ENCODE results near the gene MEAF6. TPM values are rescaled to one million over a fixed set of nuclear protein-coding genes. Genes with fewer than 3 reads are reported as not detected.
"Not testable (repeated sequence)": the region's sequence is repeated elsewhere in the genome, so short reads cannot be mapped to it uniquely, and the experiment has no call there.

Gene MEAF6
- total and polyA plus RNA-seq, 3 experiments from 2014 or later: 102 to 163 (median 113) TPM

DNA sequence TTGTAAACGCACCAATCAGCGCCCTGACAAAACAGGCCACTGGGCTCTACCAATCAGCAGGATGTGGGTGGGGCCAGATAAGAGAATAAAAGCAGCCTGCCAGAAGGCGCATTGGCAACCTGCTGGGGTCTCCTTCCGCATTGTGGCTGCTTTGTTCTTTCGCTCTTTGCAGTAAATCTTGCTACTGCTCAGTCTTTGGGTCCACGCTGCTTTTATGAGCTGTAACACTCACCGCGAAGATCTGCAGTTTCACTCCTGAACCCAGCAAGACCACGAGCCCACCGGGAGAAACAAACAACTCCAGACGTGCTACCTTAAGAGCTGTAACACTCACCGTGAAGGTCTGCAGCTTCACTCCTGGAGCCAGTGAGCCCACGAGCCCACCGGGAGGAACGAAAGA lies 4.4 kb upstream of the MEAF6 start:
- H3K36me3 ChIP-seq (ENCODE audit: insufficient read depth, low read length); H3K27ac ChIP-seq (ENCODE audit: low read depth, low read length); H3K9me3 Mint-ChIP-seq; H3K4me1 ChIP-seq (ENCODE audit: insufficient read depth, low read length); H3K27me3 ChIP-seq (ENCODE audit: insufficient read depth, low read length, poor library complexity, severe bottlenecking); H3K27me3 Mint-ChIP-seq; POLR2A ChIA-PET; H3K9me3 ChIP-seq (ENCODE audit: low read length): not testable (repeated sequence)
- Mint-ChIP-seq H3K4me3 (peak overlapping the region; percentile 92 to 98 (median 95)), H3K36me3 (peaks cover 0 to 12% (median 6%) of the 10 kb centered on the region in 3 donors), H3K4me1 (peaks cover 32 to 46% (median 43%) of the 10 kb centered on the region in 3 donors), H3K27ac (peak overlapping the region; percentile 69 to 95 (median 92))
- peak overlapping the region; percentile 43 for H3K4me3 ChIP-seq (ENCODE audit: low read length)
- CTCF ChIA-PET: interaction anchor here (0.9 to 1.5 kb wide), 3 partner anchors 9 to 64 kb away, joined by 3 to 4 read pairs (median 3); no protein-coding TSS in a partner anchor
- DNase-seq: peak; percentile 42 to 79 (median 69)

GRCh38 chr1:37518241-37518640 lies 3.7 kb upstream of the MEAF6 start:
- H3K27me3 ChIP-seq (ENCODE audit: insufficient read depth, low read length, poor library complexity, severe bottlenecking); DNase-seq; H3K27me3 Mint-ChIP-seq; H3K9me3 ChIP-seq (ENCODE audit: low read length); H3K9me3 Mint-ChIP-seq; H3K36me3 ChIP-seq (ENCODE audit: insufficient read depth, low read length); POLR2A ChIA-PET; H3K27ac ChIP-seq (ENCODE audit: low read depth, low read length); H3K4me3 ChIP-seq (ENCODE audit: low read length): not testable (repeated sequence)
- Mint-ChIP-seq H3K27ac (peak overlapping the region in 1 of 8 donors; percentile 69), H3K4me3 (peak overlapping the region in 1 of 7 donors; percentile 97), H3K36me3 (peaks cover 0 to 18% (median 6%) of the 10 kb centered on the region in 3 donors), H3K4me1 (peaks cover 39 to 49% (median 49%) of the 10 kb centered on the region in 3 donors)
- H3K4me1 ChIP-seq (ENCODE audit: insufficient read depth, low read length): peaks cover 14% of the 10 kb centered on the region
- CTCF ChIA-PET: interaction anchor here (1.2 to 1.5 kb wide), 2 partner anchors 9 to 31 kb away, joined by 3 to 4 read pairs; no protein-coding TSS in a partner anchor

DNA sequence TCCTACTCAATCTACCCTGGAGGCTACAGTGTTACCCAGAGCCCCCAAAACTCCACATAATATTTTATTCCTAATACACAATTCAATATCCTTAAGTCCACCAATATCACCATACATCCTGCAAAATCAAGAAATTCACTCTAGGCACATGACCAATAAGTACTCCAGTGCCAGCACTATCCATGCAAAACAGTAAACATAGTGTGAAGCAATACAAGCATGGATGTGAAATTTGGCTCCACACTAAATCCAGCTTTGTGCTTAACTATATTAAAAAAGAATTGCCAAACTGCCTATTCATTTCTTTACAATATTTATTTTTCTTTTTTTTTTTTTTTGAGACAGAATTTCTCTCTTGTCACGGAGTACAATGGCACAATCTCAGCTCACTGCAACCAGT lies 3.0 kb upstream of the MEAF6 start:
- H3K27me3 ChIP-seq (ENCODE audit: insufficient read depth, low read length, poor library complexity, severe bottlenecking): no peaks in the 10 kb centered on the region
- Mint-ChIP-seq H3K27ac (peak overlapping the region in 2 of 8 donors; percentile 31 to 45), H3K4me3 (peak overlapping the region in 4 of 7 donors; percentile 4 to 81 (median 17)), H3K36me3 (peaks cover 0 to 19% (median under 1%) of the 10 kb centered on the region in 3 donors), H3K27me3 (no peaks in the 10 kb centered on the region), H3K9me3 (no peaks in the 10 kb centered on the region), H3K4me1 (peaks cover 44 to 49% (median 49%) of the 10 kb centered on the region in 3 donors)
- ChIA-PET CTCF (interaction anchor here (1.5 kb wide), 1 partner anchor 30 kb away, joined by 4 read pairs; no protein-coding TSS in a partner anchor), POLR2A (no interaction called here)
- no peak overlapping the region for H3K27ac ChIP-seq (ENCODE audit: low read depth, low read length)
- H3K4me1 ChIP-seq (ENCODE audit: insufficient read depth, low read length): peaks cover 18% of the 10 kb centered on the region
- H3K4me3 ChIP-seq (ENCODE audit: low read length): no peak overlapping the region
- no peaks in the 10 kb centered on the region for H3K9me3 ChIP-seq (ENCODE audit: low read length)
- DNase-seq: no peak
- no peaks in the 10 kb centered on the region for H3K36me3 ChIP-seq (ENCODE audit: insufficient read depth, low read length)

DNA sequence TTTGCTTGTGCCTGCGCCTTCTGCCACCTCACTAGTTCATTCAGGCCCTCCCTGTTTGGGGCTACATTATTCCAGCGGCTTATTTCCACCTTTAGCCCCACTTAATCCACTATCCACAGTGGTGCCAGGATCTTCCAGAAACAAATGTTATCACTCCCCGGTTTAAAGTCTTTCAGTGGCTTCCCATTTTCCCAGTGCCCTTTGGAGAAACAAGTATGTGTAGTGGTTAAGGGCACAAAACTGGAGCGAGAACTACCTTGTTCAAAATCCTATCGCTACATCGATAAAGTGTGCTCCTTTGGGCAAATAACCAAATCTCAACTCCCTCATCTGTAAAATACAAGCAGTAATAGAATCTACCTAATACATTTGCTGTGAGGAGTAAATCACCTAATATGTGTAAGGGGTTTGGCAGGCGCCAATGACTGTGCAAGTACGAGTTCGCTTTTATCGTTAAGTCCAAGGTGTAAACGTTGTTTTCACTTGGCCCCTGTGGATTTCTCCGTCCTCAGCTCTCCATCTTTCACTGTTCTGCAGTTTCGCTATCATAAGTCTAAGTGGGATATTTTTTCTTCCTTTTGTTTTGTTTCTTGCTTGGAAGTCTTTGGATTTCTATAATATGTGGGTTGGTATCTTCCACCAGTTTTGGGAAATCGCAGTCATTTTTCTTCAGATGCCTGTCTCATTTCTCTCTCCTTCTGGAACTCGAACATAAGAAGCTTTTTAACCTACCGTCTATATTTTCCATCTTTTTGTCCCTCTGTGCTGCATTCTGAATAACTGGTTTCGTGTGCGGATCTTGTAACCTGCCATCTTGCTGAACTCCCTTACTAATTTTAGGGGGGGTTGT lies 844 bp upstream of the MEAF6 start:
- DNase-seq: no peak
- ChIA-PET CTCF (interaction anchor here (0.6 to 3.4 kb wide), 22 partner anchors 9 to 175 kb away, joined by 3 to 22 read pairs (median 5); partner anchors contain the start of gene SNIP1), POLR2A (interaction anchor here (0.6 to 3.3 kb wide), 8 partner anchors 28 to 175 kb away, joined by 3 to 29 read pairs (median 6); partner anchors contain the start of genes SNIP1 and ZC3H12A)
- H3K27ac Mint-ChIP-seq: peak overlapping the region; percentile 94 to 100 (median 99)
- H3K4me1 Mint-ChIP-seq: peaks cover 50 to 60% (median 57%) of the 10 kb centered on the region in 3 donors
- H3K9me3 Mint-ChIP-seq: no peaks in the 10 kb centered on the region
- no peaks in the 10 kb centered on the region for H3K27me3 Mint-ChIP-seq
- Histone ChIP-seq H3K36me3 (ENCODE audit: insufficient read depth, low read length) (no peaks in the 10 kb centered on the region), H3K4me3 (ENCODE audit: low read length) (peak overlapping the region; percentile 81), H3K27ac (ENCODE audit: low read depth, low read length) (peak overlapping the region; percentile 84), H3K4me1 (ENCODE audit: insufficient read depth, low read length) (peaks cover 27% of the 10 kb centered on the region), H3K27me3 (ENCODE audit: insufficient read depth, low read length, poor library complexity, severe bottlenecking) (no peaks in the 10 kb centered on the region), H3K9me3 (ENCODE audit: low read length) (no peaks in the 10 kb centered on the region)
- peaks cover 0 to 32% (median 5%) of the 10 kb centered on the region in 3 donors for H3K36me3 Mint-ChIP-seq
- peak overlapping the region; percentile 90 to 100 (median 96) for H3K4me3 Mint-ChIP-seq

DNA sequence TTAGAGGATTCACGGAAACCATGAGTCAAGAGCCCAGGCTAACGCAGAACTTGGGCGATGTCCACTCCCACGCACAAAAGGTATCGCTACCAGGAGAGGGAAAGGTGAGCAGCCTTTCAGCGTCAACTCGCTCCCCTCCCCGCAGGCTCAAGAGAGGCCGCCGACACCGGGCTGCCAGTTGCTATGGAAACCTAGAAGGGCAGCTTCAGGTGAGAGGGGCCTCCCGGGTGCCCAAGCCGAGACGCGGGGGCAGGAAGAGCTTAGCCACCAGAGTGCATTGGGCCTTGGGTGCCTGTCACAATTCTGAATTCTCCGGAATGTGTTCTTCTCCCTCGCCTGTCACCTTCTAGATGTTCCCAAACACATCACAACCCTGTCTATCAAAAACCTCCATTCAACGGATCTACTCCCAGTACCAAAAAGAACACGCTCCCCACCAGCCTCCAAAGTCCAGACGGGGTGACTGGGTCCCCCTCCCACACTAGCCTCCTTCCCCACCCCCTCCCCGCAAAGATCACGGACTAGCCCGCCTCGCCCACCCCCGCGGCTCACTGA lies 694 bp downstream of the MEAF6 start:
- DNase-seq: peak; percentile 16 to 69 (median 34)
- peaks cover 5% of the 10 kb centered on the region for H3K36me3 ChIP-seq (ENCODE audit: insufficient read depth, low read length)
- POLR2A ChIA-PET: interaction anchor here (0.6 to 3.3 kb wide), 6 partner anchors 27 to 176 kb away, joined by 3 to 29 read pairs (median 8); partner anchors contain the start of genes SNIP1 and ZC3H12A
- H3K27ac ChIP-seq (ENCODE audit: low read depth, low read length): peak overlapping the region; percentile 84
- Mint-ChIP-seq H3K4me1 (peaks cover 44 to 54% (median 49%) of the 10 kb centered on the region in 3 donors), H3K27ac (peak overlapping the region; percentile 71 to 98 (median 97)), H3K4me3 (peak overlapping the region; percentile 95 to 100 (median 99)), H3K27me3 (no peaks in the 10 kb centered on the region), H3K36me3 (peaks cover 0 to 35% (median 10%) of the 10 kb centered on the region in 3 donors), H3K9me3 (no peaks in the 10 kb centered on the region)
- no peaks in the 10 kb centered on the region for H3K27me3 ChIP-seq (ENCODE audit: insufficient read depth, low read length, poor library complexity, severe bottlenecking)
- CTCF ChIA-PET: interaction anchor here (0.8 to 3.4 kb wide), 15 partner anchors 8 to 346 kb away, joined by 3 to 22 read pairs (median 5); no protein-coding TSS in a partner anchor
- H3K4me1 ChIP-seq (ENCODE audit: insufficient read depth, low read length): peaks cover 27% of the 10 kb centered on the region
- H3K4me3 ChIP-seq (ENCODE audit: low read length): peak overlapping the region; percentile 81
- H3K9me3 ChIP-seq (ENCODE audit: low read length): no peaks in the 10 kb centered on the region

DNA sequence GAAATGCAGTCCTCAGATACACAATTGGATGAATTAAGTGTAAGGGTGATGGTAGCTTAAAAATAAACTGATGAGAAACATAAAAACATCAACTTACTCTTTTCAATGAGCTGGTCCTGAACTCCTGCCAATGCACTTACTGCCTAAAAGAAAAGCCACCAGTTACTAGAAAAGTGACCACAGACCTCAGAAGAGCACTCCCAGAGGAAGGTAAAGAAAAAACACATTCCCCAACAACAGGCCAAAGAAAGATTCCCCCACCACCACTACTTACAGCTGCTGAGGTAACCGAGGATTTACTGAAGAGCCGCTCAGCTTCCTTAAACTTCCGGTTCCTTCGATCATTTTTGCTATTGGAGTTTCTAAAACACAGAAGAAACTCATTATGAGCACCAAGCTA lies 5.4 kb downstream of the MEAF6 start:
- Histone ChIP-seq H3K4me1 (ENCODE audit: insufficient read depth, low read length) (peaks cover 20% of the 10 kb centered on the region), H3K36me3 (ENCODE audit: insufficient read depth, low read length) (peaks cover 25% of the 10 kb centered on the region), H3K9me3 (ENCODE audit: low read length) (no peaks in the 10 kb centered on the region), H3K27ac (ENCODE audit: low read depth, low read length) (no peak overlapping the region), H3K4me3 (ENCODE audit: low read length) (no peak overlapping the region), H3K27me3 (ENCODE audit: insufficient read depth, low read length, poor library complexity, severe bottlenecking) (no peaks in the 10 kb centered on the region)
- Mint-ChIP-seq H3K36me3 (peaks cover 10 to 71% (median 25%) of the 10 kb centered on the region in 3 donors), H3K4me1 (peaks cover 34 to 55% (median 51%) of the 10 kb centered on the region in 3 donors), H3K9me3 (no peaks in the 10 kb centered on the region), H3K27ac (peak overlapping the region in 3 of 8 donors; percentile 1 to 28 (median 7)), H3K27me3 (no peaks in the 10 kb centered on the region), H3K4me3 (peak overlapping the region in 2 of 7 donors; percentile 10 to 23)
- no peak for DNase-seq
- ChIA-PET POLR2A (no interaction called here), CTCF (interaction anchor here (1.0 kb wide), 1 partner anchor 21 kb away, joined by 3 read pairs; no protein-coding TSS in a partner anchor)

- Mint-ChIP-seq H3K27me3 (no peaks in the 10 kb centered on the region), H3K9me3 (no peaks in the 10 kb centered on the region), H3K4me1 (peaks cover 16 to 41% (median 30%) of the 10 kb centered on the region in 3 donors), H3K4me3 (no peak overlapping the region), H3K36me3 (peaks cover 10 to 73% (median 22%) of the 10 kb centered on the region in 3 donors), H3K27ac (peak overlapping the region in 2 of 8 donors; percentile 17 to 58)
- Histone ChIP-seq H3K4me1 (ENCODE audit: insufficient read depth, low read length) (peaks cover 7% of the 10 kb centered on the region), H3K9me3 (ENCODE audit: low read length) (no peaks in the 10 kb centered on the region), H3K27ac (ENCODE audit: low read depth, low read length) (no peak overlapping the region), H3K36me3 (ENCODE audit: insufficient read depth, low read length) (peaks cover 31% of the 10 kb centered on the region), H3K4me3 (ENCODE audit: low read length) (no peak overlapping the region), H3K27me3 (ENCODE audit: insufficient read depth, low read length, poor library complexity, severe bottlenecking) (no peaks in the 10 kb centered on the region)
- ChIA-PET CTCF (interaction anchor here (2.3 kb wide), 1 partner anchor 19 kb away, joined by 13 read pairs; no protein-coding TSS in a partner anchor), POLR2A (interaction anchor here (0.6 kb wide), 2 partner anchors 20 to 32 kb away, joined by 3 to 4 read pairs; no protein-coding TSS in a partner anchor)
- no peak for DNase-seq
Measured at GRCh38 chr1:37506740-37507139, 7.8 kb downstream of the MEAF6 start.

All from CD8-positive, alpha-beta memory T cell (primary cell).